Upper lobe of left lung (tissue), 4 donors: ENCODE results near the gene KIAA1549.
A peak's percentile ranks its signal among the peaks of the same experiment; 100 is the strongest.

Experiments
- EP300 ChIP-seq, 4 donors: sonication (generic); formaldehyde crosslinking; IDR thresholded peaks; one replicate each; pipeline ENCODE4 v1.5.1; 2017; ENCODE audit warnings: antibody characterized with exemption in 4 of 4, control low read depth in 2 of 4
- POLR2A ChIP-seq, 4 donors: fragments of 450-650 bp; IDR thresholded peaks; one replicate each; pipeline ENCODE4 v1.5.1; 2016 to 2017; ENCODE audit warnings: antibody characterized with exemption in 4 of 4, mild to moderate bottlenecking in 2 of 4
- POLR2AphosphoS5 ChIP-seq, 2 donors: sonication (generic); formaldehyde crosslinking; IDR thresholded peaks; one replicate each; pipeline ENCODE4 v1.5.1; 2017; ENCODE audit warnings: antibody characterized with exemption in 2 of 2
- TF ChIP-seq, protein P1 (sequence below), 6 experiments: fragments of 450-650 bp in 4 of 6; fragments of 200-600 bp in 2 of 6; sonication (generic) in 2 of 6; IDR thresholded peaks; one replicate each; pipeline ENCODE4 v1.5.1; 2016 to 2019; ENCODE audit warnings: antibody characterized with exemption in 6 of 6

DNA sequence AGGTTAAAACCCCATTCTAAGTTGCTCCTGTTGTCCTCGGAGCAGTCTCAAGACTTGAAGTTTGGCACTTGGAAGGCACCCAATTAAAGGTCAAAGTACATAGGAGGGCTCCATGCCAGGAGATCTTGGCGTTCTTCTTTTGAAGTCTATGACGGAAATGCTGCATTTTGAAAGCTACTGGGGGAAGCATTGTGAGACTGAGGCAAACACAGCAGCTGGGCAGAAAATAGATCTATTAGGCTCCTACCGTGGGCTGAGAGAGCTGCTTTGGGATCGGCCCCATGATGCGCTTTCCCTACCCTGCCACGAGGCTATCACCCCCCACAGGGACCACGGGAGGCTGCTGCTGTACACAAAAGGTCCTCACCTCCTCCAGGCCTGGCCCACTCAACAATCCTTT is 20.0 kb downstream of the KIAA1549 start:
- TF ChIP-seq, protein P1, sequence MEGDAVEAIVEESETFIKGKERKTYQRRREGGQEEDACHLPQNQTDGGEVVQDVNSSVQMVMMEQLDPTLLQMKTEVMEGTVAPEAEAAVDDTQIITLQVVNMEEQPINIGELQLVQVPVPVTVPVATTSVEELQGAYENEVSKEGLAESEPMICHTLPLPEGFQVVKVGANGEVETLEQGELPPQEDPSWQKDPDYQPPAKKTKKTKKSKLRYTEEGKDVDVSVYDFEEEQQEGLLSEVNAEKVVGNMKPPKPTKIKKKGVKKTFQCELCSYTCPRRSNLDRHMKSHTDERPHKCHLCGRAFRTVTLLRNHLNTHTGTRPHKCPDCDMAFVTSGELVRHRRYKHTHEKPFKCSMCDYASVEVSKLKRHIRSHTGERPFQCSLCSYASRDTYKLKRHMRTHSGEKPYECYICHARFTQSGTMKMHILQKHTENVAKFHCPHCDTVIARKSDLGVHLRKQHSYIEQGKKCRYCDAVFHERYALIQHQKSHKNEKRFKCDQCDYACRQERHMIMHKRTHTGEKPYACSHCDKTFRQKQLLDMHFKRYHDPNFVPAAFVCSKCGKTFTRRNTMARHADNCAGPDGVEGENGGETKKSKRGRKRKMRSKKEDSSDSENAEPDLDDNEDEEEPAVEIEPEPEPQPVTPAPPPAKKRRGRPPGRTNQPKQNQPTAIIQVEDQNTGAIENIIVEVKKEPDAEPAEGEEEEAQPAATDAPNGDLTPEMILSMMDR (IDR thresholded peaks at IDR 0.05) = no peak
- TF ChIP-seq POLR2A (IDR thresholded peaks at IDR 0.05) = peak in 1 of 4 donors; percentile 19
- TF ChIP-seq POLR2AphosphoS5 (IDR thresholded peaks at IDR 0.05) = peak in 1 of 2 donors; percentile 12
- TF ChIP-seq EP300 (IDR thresholded peaks at IDR 0.05) = peak in 1 of 4 donors; percentile 48
